Panc1 (cell line): ENCODE measurements around the gene PPIE. TPM values are rescaled to one million over a fixed set of nuclear protein-coding genes. Genes with fewer than 3 reads are reported as not detected.
"Not testable (repeated sequence)": the region's sequence is repeated elsewhere in the genome, so short reads cannot be mapped to it uniquely, and the experiment has no call there.

Experiments used
- ATAC-seq: fragments of 200-7000 bp; cut with Tn5 transposase; 2 replicates; pipeline ENCODE4 v1.9.1; 2020; ENCODE audit warnings: mild to moderate bottlenecking, moderate library complexity
- BruUV-seq: library from RNA; stranded (reverse); fragments of 400-500 nt; replicated peaks from 2 replicates; lab custom pipeline; 2021; lab: Mats Ljungman, UMichigan
- CTCF ChIA-PET: fragments of 300-600 bp; sonication (Branson Sonifier 250); formaldehyde crosslinking; loops from one replicate; lab custom pipeline; 2022; ENCODE audit warnings: antibody characterized with exemption; lab: Charles Lee
- POLR2A ChIA-PET: fragments of 300-600 bp; sonication (Branson Sonifier 250); formaldehyde crosslinking; loops from one replicate; lab custom pipeline; 2022; ENCODE audit warnings: antibody characterized with exemption; lab: Charles Lee
- DNase-seq: peaks from one replicate; pipeline ENCODE4 v3.0.0-alpha.2; 2010; ENCODE audit warnings: low read depth, low spot score
- H3K27ac ChIP-seq: 2 replicates; pipeline ENCODE4 v1.5.1; 2011; ENCODE audit warnings: mild to moderate bottlenecking, low read length, inconsistent platforms
- H3K27me3 ChIP-seq: fragments of 200-500 bp; sonication (Bioruptor generic); 2 replicates; pipeline ENCODE4 v1.6.0; 2014; ENCODE audit warnings: low read length, inconsistent platforms; ENCODE audit not compliant: control insufficient read depth, insufficient read depth
- H3K36me3 ChIP-seq: fragments of 200-500 bp; sonication (Bioruptor generic); 2 replicates; pipeline ENCODE4 v1.5.1; 2014; ENCODE audit warnings: inconsistent platforms, mild to moderate bottlenecking, low read length, moderate library complexity; ENCODE audit not compliant: control insufficient read depth, insufficient read depth
- H3K4me1 ChIP-seq: 2 replicates; pipeline ENCODE4 v1.5.1; 2011; ENCODE audit warnings: inconsistent platforms, mild to moderate bottlenecking, low read length, moderate library complexity; ENCODE audit not compliant: control insufficient read depth, insufficient read depth
- H3K4me3 ChIP-seq, 2 experiments: 2 replicates each; pipeline ENCODE4 v1.5.1; 2011 to 2012; ENCODE audit warnings: low read depth in 2 of 2, low read length in 2 of 2, mild to moderate bottlenecking in 2 of 2, inconsistent platforms in 1 of 2, moderate library complexity in 1 of 2
- H3K9me3 ChIP-seq: fragments of 200-500 bp; sonication (Bioruptor generic); 2 replicates; pipeline ENCODE4 v1.5.1; 2014; ENCODE audit warnings: low read depth, mild to moderate bottlenecking, inconsistent platforms, low read length, moderate library complexity; ENCODE audit not compliant: control insufficient read depth, insufficient read depth
- POLR2AphosphoS5 ChIP-seq: IDR thresholded peaks from 2 replicates; pipeline ENCODE4 v1.6.1; 2012; ENCODE audit warnings: mild to moderate bottlenecking, low read depth, low read length, moderate library complexity
- REST ChIP-seq, 2 experiments: IDR thresholded peaks; 2 replicates each; pipeline ENCODE4 v1.6.1; 2011 to 2012; ENCODE audit warnings: low read depth in 2 of 2, control low read depth in 1 of 2, low read length in 1 of 2, mild to moderate bottlenecking in 1 of 2, moderate library complexity in 1 of 2; ENCODE audit not compliant: insufficient read depth in 1 of 2
- SIN3A ChIP-seq: IDR thresholded peaks from 2 replicates; pipeline ENCODE4 v1.6.1; 2012; ENCODE audit warnings: low read depth, mild to moderate bottlenecking, low read length, moderate library complexity, borderline replicate concordance; ENCODE audit not compliant: insufficient read depth
- TCF7L2 ChIP-seq: IDR thresholded peaks from 2 replicates; pipeline ENCODE4 v1.6.1; 2011; ENCODE audit warnings: mild to moderate bottlenecking, low read depth, low read length, inconsistent platforms
- in situ Hi-C: cut with HindIII; loops from 2 replicates; pipeline ENCODE4 v1.10.0; 2016; ENCODE audit warnings: low sequenced_read_pairs, low pct_unique_long_range_greater_than_20kb
- intact Hi-C: fragments of 100-400 bp; cut with micrococcal nuclease; formaldehyde crosslinking; loops from one replicate; pipeline ENCODE4 v1.10.0; 2022; ENCODE audit not compliant: unreplicated experiment
- total RNA-seq: library from RNA; stranded (reverse); gene quantifications from one replicate; pipeline ENCODE4 v1.2.1, GENCODE V29; 2021; ENCODE audit not compliant: unreplicated experiment
- TF ChIP-seq, protein P1 (sequence below): fragments of 450-650 bp; IDR thresholded peaks from 2 replicates; pipeline ENCODE4 v1.5.1; 2017; ENCODE audit warnings: mild to moderate bottlenecking

PPIE gene
- total RNA-seq, 1 experiment from 2014 or later = 53.0 TPM

DNA sequence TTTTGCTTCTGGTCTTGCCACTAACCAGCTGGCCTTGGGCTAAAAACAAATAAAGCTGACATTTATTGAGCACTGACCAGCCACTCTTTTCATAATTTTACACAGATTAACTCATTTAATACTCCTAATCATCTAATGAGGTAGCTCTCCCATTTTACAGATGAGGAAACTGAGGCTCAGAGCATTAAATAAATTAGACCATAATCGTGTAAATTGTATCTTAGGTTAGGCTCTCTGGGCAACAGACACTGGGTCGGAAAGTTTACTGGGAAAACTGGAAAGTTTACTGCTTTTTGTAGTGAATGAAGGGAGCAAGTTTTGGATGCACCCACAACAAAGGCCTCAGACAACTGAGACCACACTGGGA is 42.6 kb downstream of the PPIE start:
- no peak for DNase-seq
- Histone ChIP-seq H3K4me3 (no peak overlapping the region), H3K27ac (no peak overlapping the region), H3K36me3 (no peaks in the 10 kb centered on the region), H3K27me3 (no peaks in the 10 kb centered on the region), H3K4me1 (no peaks in the 10 kb centered on the region), H3K9me3 (no peaks in the 10 kb centered on the region)
- in situ Hi-C loops = no loop called here
- intact Hi-C loops = no loop called here
- TF ChIP-seq POLR2AphosphoS5 (no peak), REST (IDR thresholded peaks at IDR 0.05; ENCODE audit: insufficient read depth in 1 of 2, low read depth in 2 of 2, low read length in 1 of 2) (no peak), TCF7L2 (no peak), SIN3A (no peak)
- TF ChIP-seq, protein P1, sequence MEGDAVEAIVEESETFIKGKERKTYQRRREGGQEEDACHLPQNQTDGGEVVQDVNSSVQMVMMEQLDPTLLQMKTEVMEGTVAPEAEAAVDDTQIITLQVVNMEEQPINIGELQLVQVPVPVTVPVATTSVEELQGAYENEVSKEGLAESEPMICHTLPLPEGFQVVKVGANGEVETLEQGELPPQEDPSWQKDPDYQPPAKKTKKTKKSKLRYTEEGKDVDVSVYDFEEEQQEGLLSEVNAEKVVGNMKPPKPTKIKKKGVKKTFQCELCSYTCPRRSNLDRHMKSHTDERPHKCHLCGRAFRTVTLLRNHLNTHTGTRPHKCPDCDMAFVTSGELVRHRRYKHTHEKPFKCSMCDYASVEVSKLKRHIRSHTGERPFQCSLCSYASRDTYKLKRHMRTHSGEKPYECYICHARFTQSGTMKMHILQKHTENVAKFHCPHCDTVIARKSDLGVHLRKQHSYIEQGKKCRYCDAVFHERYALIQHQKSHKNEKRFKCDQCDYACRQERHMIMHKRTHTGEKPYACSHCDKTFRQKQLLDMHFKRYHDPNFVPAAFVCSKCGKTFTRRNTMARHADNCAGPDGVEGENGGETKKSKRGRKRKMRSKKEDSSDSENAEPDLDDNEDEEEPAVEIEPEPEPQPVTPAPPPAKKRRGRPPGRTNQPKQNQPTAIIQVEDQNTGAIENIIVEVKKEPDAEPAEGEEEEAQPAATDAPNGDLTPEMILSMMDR = no peak
- BruUV-seq = no TSS peak
- POLR2A ChIA-PET = interaction anchor here (0.6 kb wide), 1 partner anchor 311 kb away, joined by 3 read pairs; no protein-coding TSS in a partner anchor
- ATAC-seq = no peak
- CTCF ChIA-PET = no interaction called here

DNA sequence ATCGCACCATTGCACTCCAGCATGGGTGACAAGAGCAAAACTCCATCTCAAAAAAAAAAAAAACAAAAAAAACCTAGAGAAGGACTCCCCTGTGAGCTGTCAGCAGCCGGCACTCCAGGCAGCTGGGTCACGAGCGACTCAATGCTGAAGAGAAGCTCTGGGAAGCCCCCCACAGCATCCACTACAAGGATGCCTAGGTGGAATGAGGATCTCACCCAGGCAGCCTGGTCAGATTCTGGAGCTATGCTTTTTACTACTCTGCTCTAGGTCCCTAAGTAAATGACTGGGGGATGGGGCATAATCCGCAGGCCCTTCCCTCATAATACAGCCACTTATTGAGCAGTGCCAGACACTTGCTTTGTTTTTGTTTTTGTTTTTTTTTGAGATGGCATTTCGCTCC is 43.4 kb downstream of the PPIE start:
- no peaks in the 10 kb centered on the region for H3K27me3 ChIP-seq
- no peaks in the 10 kb centered on the region for H3K4me1 ChIP-seq
- H3K27ac ChIP-seq = no peak overlapping the region
- no peak overlapping the region for H3K4me3 ChIP-seq
- in situ Hi-C loops (no loop called here), intact Hi-C loops (no loop called here)
- CTCF ChIA-PET = interaction anchor here (0.6 kb wide), 1 partner anchor 16 kb away, joined by 3 read pairs; no protein-coding TSS in a partner anchor
- BruUV-seq = no TSS peak
- ATAC-seq = no peak
- no peaks in the 10 kb centered on the region for H3K36me3 ChIP-seq
- no peaks in the 10 kb centered on the region for H3K9me3 ChIP-seq
- TF ChIP-seq POLR2AphosphoS5 = no peak
- TF ChIP-seq, protein P1 = no peak
- no peak for TF ChIP-seq TCF7L2
- DNase-seq = no peak
- POLR2A ChIA-PET = no interaction called here

- CTCF ChIA-PET = interaction anchor here (0.6 kb wide), 1 partner anchor 15 kb away, joined by 3 read pairs; no protein-coding TSS in a partner anchor
- BruUV-seq, ATAC-seq, in situ Hi-C loops, H3K36me3 ChIP-seq, intact Hi-C loops, DNase-seq, H3K27ac ChIP-seq, H3K27me3 ChIP-seq, H3K4me3 ChIP-seq, H3K9me3 ChIP-seq, H3K4me1 ChIP-seq, POLR2A ChIA-PET: not testable (repeated sequence)
Measured at GRCh38 chr1:39782685-39783084, 44.0 kb downstream of the PPIE start.

GRCh38 chr1:39786303-39787107 is 47.8 kb downstream of the PPIE start:
- H3K4me3 ChIP-seq, H3K27ac ChIP-seq, H3K27me3 ChIP-seq, POLR2A ChIA-PET, intact Hi-C loops, H3K36me3 ChIP-seq, DNase-seq, ATAC-seq, H3K4me1 ChIP-seq, in situ Hi-C loops, H3K9me3 ChIP-seq, CTCF ChIA-PET: not testable (repeated sequence)
- TSS peak; percentile 57 for BruUV-seq
